Body of pancreas (tissue), 4 donors: ENCODE measurements around the gene NAGPA. TPM values are rescaled to one million over a fixed set of nuclear protein-coding genes. Genes with fewer than 3 reads are reported as not detected.

Experiments
- ATAC-seq: fragments of 150-250 bp; one replicate; pipeline ENCODE4 v1.9.1; 2016
- DNase-seq, 4 donors: peaks; one replicate each; pipeline ENCODE4 v3.0.0-alpha.2; 2019
- H3K27ac ChIP-seq, 4 donors: fragments of 200-600 bp; sonication (generic); 1 replicate in 3 of 4; 2 replicates in 1 of 4; pipeline versions ENCODE4 v1.5.1 to v1.6.1; 2016 to 2019; ENCODE audit warnings: mild to moderate bottlenecking in 1 of 4, mixed read lengths in 1 of 4, moderate library complexity in 1 of 4
- H3K27me3 ChIP-seq, 2 donors: fragments of 200-600 bp; sonication (generic); one replicate each; pipeline ENCODE4 v1.6.0; 2016; ENCODE audit warnings: mild to moderate bottlenecking in 1 of 2
- H3K36me3 ChIP-seq, 2 donors: fragments of 200-600 bp; sonication (generic); replicated peaks in 1 of 2; 2 replicates each; pipeline ENCODE4 v1.5.1; 2016; ENCODE audit warnings: low read depth in 2 of 2; ENCODE audit not compliant: insufficient read depth in 1 of 2
- H3K4me1 ChIP-seq: fragments of 200-600 bp; sonication (generic); one replicate; pipeline ENCODE4 v1.6.0; 2016
- H3K4me3 ChIP-seq, 2 donors: fragments of 200-600 bp; sonication (generic); 1 replicate in 1 of 2; 2 replicates in 1 of 2; pipeline ENCODE4 v1.5.1; 2016 to 2019
- H3K9me3 ChIP-seq, 3 donors: fragments of 200-600 bp; sonication (generic); 1 replicate in 2 of 3; 2 replicates in 1 of 3; pipeline ENCODE4 v1.5.1; 2016
- POLR2A ChIP-seq, 3 donors: fragments of 450-650 bp; IDR thresholded peaks; one replicate each; pipeline ENCODE4 v1.6.1; 2016; ENCODE audit warnings: antibody characterized with exemption in 3 of 3, mild to moderate bottlenecking in 2 of 3
- WGBS, 2 donors: methylation state at CpG; one replicate each; pipeline ENCODE4 v1.1.5; 2017; 5-methylcytosine and 5-hydroxymethylcytosine counted together
- intact Hi-C: fragments of 100-400 bp; cut with DNase I; formaldehyde crosslinking; loops from one replicate; pipeline ENCODE4 v1.15.1; 2023
- total RNA-seq, 2 donors: library from RNA; depleted of rRNA; stranded (reverse); fragments of >200 nt; gene quantifications; one replicate each; pipeline ENCODE4 v1.1.0, GENCODE V29; 2016
- TF ChIP-seq, protein P1 (sequence below), 7 experiments: fragments of 450-650 bp in 4 of 7; fragments of 200-600 bp in 3 of 7; sonication (generic) in 3 of 7; IDR thresholded peaks; one replicate each; pipeline ENCODE4 v1.5.1; 2016 to 2019; ENCODE audit warnings: antibody characterized with exemption in 7 of 7

NAGPA gene
- total RNA-seq, 2 donors from 2014 or later = 7.9 to 24.6 TPM

DNA sequence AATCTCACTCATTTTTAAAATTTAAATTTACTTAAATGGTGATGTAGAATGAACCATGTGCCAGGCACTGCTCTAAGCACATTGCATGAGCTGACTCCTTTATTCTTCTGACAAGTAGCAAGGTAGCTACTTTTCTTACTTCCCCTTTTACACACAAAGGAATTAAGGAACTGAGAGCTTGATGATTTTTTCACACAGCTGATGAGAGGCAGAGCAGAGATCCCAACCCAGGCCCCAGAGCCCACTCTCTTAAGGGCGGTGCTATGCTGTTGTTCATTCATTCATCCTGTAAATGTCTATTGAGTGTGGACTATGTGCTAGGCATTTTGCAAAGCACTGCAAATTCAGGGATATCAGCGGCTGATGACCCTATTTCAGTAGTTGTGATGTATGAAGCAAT, 57.7 kb downstream of the NAGPA start:
- WGBS, 2 donors = 88 to 100% methylated on average over 1 to 2 of the region's 2 CpGs
- Histone ChIP-seq H3K9me3 (no peaks in the 10 kb centered on the region), H3K27ac (peak overlapping the region; percentile 69 to 82 (median 74)), H3K36me3 (no peaks in the 10 kb centered on the region), H3K27me3 (no peaks in the 10 kb centered on the region), H3K4me3 (no peak overlapping the region), H3K4me1 (peaks cover 15% of the 10 kb centered on the region)
- DNase-seq = no peak
- intact Hi-C loops = loop anchor here (10.0 kb wide), 1 partner anchor 99 kb away; the partner anchor contains the start of gene ALG1
- TF ChIP-seq POLR2A (IDR thresholded peaks at IDR 0.05) = no peak
- TF ChIP-seq, protein P1, sequence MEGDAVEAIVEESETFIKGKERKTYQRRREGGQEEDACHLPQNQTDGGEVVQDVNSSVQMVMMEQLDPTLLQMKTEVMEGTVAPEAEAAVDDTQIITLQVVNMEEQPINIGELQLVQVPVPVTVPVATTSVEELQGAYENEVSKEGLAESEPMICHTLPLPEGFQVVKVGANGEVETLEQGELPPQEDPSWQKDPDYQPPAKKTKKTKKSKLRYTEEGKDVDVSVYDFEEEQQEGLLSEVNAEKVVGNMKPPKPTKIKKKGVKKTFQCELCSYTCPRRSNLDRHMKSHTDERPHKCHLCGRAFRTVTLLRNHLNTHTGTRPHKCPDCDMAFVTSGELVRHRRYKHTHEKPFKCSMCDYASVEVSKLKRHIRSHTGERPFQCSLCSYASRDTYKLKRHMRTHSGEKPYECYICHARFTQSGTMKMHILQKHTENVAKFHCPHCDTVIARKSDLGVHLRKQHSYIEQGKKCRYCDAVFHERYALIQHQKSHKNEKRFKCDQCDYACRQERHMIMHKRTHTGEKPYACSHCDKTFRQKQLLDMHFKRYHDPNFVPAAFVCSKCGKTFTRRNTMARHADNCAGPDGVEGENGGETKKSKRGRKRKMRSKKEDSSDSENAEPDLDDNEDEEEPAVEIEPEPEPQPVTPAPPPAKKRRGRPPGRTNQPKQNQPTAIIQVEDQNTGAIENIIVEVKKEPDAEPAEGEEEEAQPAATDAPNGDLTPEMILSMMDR (IDR thresholded peaks at IDR 0.05) = no peak
- ATAC-seq = no peak

Other genes starting within 250 kb of the NAGPA start
- not detected for gene SEPTIN12, start 245.6 kb downstream of the NAGPA start, total RNA-seq
- gene SMIM22, start 238.6 kb downstream of the NAGPA start, total RNA-seq = 10 to 100 TPM in 1 of 2 donors, 1 to 10 TPM in 1; 4.7 to 29.3 TPM
- 10 to 100 TPM; 21.8 to 25.9 TPM for gene ROGDI, start 231.3 kb downstream of the NAGPA start, total RNA-seq
- gene GLYR1, start 186.6 kb downstream of the NAGPA start, total RNA-seq = 10 to 100 TPM; 19.7 to 27.7 TPM
- 10 to 100 TPM; 20.8 to 41.2 TPM for gene UBN1, start 186.5 kb downstream of the NAGPA start, total RNA-seq
- 10 to 100 TPM; 20.2 to 26.0 TPM for gene PPL, start 96.8 kb downstream of the NAGPA start, total RNA-seq
- gene SEC14L5, start 75.6 kb downstream of the NAGPA start, total RNA-seq = under 1 TPM in 1 of 2 donors, not detected in 1; 0.26 TPM
- gene C16orf89, start 32.0 kb upstream of the NAGPA start, total RNA-seq = 10 to 100 TPM in 1 of 2 donors, 1 to 10 TPM in 1; 2.6 to 17.1 TPM
- gene ALG1, start 37.9 kb upstream of the NAGPA start, total RNA-seq = 10 to 100 TPM; 20.2 to 26.0 TPM
- gene EEF2KMT, start 63.9 kb upstream of the NAGPA start, total RNA-seq = 1 to 10 TPM; 2.0 to 2.9 TPM